GM04503 (cell line): ENCODE measurements around the gene PEX6.
"Not testable (repeated sequence)": the region's sequence is repeated elsewhere in the genome, so short reads cannot be mapped to it uniquely, and the experiment has no call there.

ENCODE experiments used
- DNase-seq: peaks from one replicate; pipeline ENCODE4 v3.0.0-alpha.2; 2012; ENCODE audit warnings: low read depth

PEX6 gene

GRCh38 chr6:42978839-42979522 lies at the start of gene PEX6:
TSS of gene PEX6 (minus strand) at chr6:42979181. CDS start at chr6:42979150, 31 bp downstream.
- no peak for DNase-seq

GRCh38 chr6:43026365-43026764 lies 47.4 kb upstream of the PEX6 start:
- no peak for DNase-seq

GRCh38 chr6:43024436-43024835 lies 45.5 kb upstream of the PEX6 start:
- no peak for DNase-seq

GRCh38 chr6:43021270-43022047 lies 42.5 kb upstream of the PEX6 start, which contains the start of gene RRP36:
TSS of gene RRP36 (plus strand) at chr6:43021623. CDS start at chr6:43021655, 32 bp downstream.
- peak; percentile 14 for DNase-seq

- no peak for DNase-seq
These were observed 41.9 kb upstream of the PEX6 start for GRCh38 chr6:43020847-43021246.

GRCh38 chr6:43020052-43020705 lies 41.2 kb upstream of the PEX6 start:
- no peak for DNase-seq

- no peak for DNase-seq
These were observed 40.2 kb upstream of the PEX6 start for GRCh38 chr6:43019152-43019551.

GRCh38 chr6:43016943-43017334 lies 38.0 kb upstream of the PEX6 start:
- DNase-seq: no peak

- no peak for DNase-seq
These were observed 37.4 kb upstream of the PEX6 start for GRCh38 chr6:43016176-43016942.

GRCh38 chr6:43014434-43014909 lies 35.5 kb upstream of the PEX6 start:
- DNase-seq: peak; percentile 13

GRCh38 chr6:43013843-43014433 lies 35.0 kb upstream of the PEX6 start, which contains the start of the genes KLHDC3 and MEA1:
TSS of gene KLHDC3 (plus strand) at chr6:43014249. CDS start at chr6:43017193, 2,944 bp downstream.
TSS of gene MEA1 (minus strand) at chr6:43013946. CDS start at chr6:43013813, 133 bp downstream.
- peak; percentile 99 for DNase-seq

- no peak for DNase-seq
These were observed 34.3 kb upstream of the PEX6 start for GRCh38 chr6:43013097-43013842.

- no peak for DNase-seq
These were observed 33.4 kb upstream of the PEX6 start for GRCh38 chr6:43012364-43012763.

GRCh38 chr6:43011207-43011606 lies 32.2 kb upstream of the PEX6 start:
- DNase-seq: no peak

- no peak for DNase-seq
These were observed 30.1 kb upstream of the PEX6 start for GRCh38 chr6:43009124-43009523.

GRCh38 chr6:43007126-43007525 lies 28.1 kb upstream of the PEX6 start:
- no peak for DNase-seq

- no peak for DNase-seq
These were observed 27.3 kb upstream of the PEX6 start for GRCh38 chr6:43006251-43006650.

- no peak for DNase-seq
These were observed 26.9 kb upstream of the PEX6 start for GRCh38 chr6:43005844-43006243.

GRCh38 chr6:43001843-43002242 lies 22.9 kb upstream of the PEX6 start:
- no peak for DNase-seq

- not testable (repeated sequence) for DNase-seq
These were observed 19.2 kb upstream of the PEX6 start for GRCh38 chr6:42998205-42998604.

GRCh38 chr6:42996513-42996912 lies 17.5 kb upstream of the PEX6 start:
- DNase-seq: no peak
